Transverse colon (tissue), 4 donors: Measurements from ENCODE around the gene PFN1.

Experiments used
- CTCF ChIP-seq, 5 experiments: fragments of 200-600 bp in 3 of 5; fragments of 450-650 bp in 2 of 5; sonication (generic) in 3 of 5; IDR thresholded peaks; 1 replicate in 2 of 5; 2 replicates in 3 of 5; pipeline ENCODE4 v1.5.1; 2016 to 2017; ENCODE audit warnings: antibody characterized with exemption in 5 of 5, inconsistent platforms in 3 of 5, mild to moderate bottlenecking in 2 of 5, moderate library complexity in 1 of 5
- POLR2A ChIP-seq: fragments of 450-650 bp; IDR thresholded peaks from one replicate; pipeline ENCODE4 v1.6.1; 2016; ENCODE audit warnings: antibody characterized with exemption, mild to moderate bottlenecking, moderate library complexity
- POLR2AphosphoS5 ChIP-seq, 3 donors: sonication (generic); formaldehyde crosslinking; IDR thresholded peaks; one replicate each; pipeline ENCODE4 v1.6.1; 2016; ENCODE audit warnings: antibody characterized with exemption in 3 of 3

GRCh38 chr17:4980644-4981216 lies 32.4 kb upstream of the PFN1 start:
- TF ChIP-seq CTCF (IDR thresholded peaks at IDR 0.05): peak; percentile 83 to 90 (median 84)
- no peak for TF ChIP-seq POLR2AphosphoS5 (IDR thresholded peaks at IDR 0.05)
- no peak for TF ChIP-seq POLR2A
